ENCODE measurements around the gene MTHFD2.

The MTHFD2 gene

DNA sequence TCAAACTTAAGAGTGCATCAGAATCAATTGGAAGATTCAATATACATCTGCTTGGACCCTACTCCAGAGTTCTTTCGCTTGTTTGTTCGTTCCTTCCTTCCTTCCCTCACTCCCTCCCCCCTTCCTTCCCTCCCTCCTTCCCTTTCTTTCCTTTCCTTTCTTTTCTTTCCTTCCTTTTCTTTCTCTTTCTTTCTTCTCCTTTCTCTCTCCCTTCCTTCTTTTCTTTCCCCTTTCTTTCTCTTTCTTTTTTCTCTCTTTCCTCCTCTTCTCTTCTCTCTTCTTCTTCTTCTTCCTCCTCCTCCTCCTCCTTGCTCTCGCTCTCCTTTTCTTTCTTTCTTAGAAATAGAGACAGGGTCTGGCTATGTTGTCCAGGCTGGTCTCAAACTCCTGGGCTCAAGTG lies 45.9 kb downstream of the MTHFD2 start:
- Histone ChIP-seq H3K9me3 (ENCODE audit: control insufficient read depth, low read length) (no peaks in the 10 kb centered on the region), H3K36me3 (ENCODE audit: control insufficient read depth, insufficient read depth, low read length) (no peaks in the 10 kb centered on the region), H3K27ac (ENCODE audit: insufficient read depth, low read depth, low read length, poor library complexity, severe bottlenecking) (no peak overlapping the region), H3K4me1 (ENCODE audit: control insufficient read depth, insufficient read depth, low read length) (no peaks in the 10 kb centered on the region), H3K4me3 (ENCODE audit: insufficient read depth, low read depth, low read length) (no peak overlapping the region), H3K27me3 (ENCODE audit: control insufficient read depth, insufficient read depth, low read length, poor library complexity, severe bottlenecking) (no peaks in the 10 kb centered on the region)
- 85 to 90% methylated on average over 3 of the region's 3 CpGs for WGBS, 2 experiments

DNA sequence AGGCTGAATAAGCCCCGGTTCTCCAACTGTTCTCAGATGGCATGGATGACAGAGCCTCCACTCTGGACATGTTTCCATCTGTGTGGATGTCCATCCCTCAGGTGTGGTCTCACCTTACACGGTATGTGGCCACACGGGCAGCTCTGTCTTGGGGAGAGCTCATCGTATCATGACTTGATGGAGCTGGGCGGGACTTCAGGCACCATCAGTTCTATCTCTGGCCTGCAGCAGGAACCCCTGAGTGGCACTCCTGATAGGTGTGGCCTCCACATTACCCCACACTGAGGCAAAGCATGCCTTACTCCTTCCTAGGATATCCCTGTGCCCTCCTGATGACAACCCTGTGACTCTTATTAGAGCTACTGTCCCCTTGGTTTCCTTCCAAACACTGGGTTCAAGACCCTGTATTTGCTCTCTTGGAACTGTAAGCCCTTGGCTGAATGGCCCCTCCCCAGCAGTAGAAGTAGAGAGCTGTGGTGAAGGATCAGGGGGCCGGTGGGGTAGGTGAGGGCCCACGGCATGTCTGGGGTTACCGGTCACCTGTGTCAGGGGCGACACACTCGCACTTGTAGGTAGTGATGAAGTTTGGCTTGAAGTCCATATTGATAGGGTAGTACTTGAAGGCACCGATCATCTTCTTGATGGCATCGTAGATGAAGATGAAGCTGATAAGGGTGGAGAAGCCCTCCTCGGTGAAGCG lies 48.2 kb downstream of the MTHFD2 start:
- Histone ChIP-seq H3K4me1 (ENCODE audit: control insufficient read depth, insufficient read depth, low read length) (no peaks in the 10 kb centered on the region), H3K27ac (ENCODE audit: insufficient read depth, low read depth, low read length, poor library complexity, severe bottlenecking) (no peak overlapping the region), H3K9me3 (ENCODE audit: control insufficient read depth, low read length) (no peaks in the 10 kb centered on the region), H3K4me3 (ENCODE audit: insufficient read depth, low read depth, low read length) (no peak overlapping the region), H3K27me3 (ENCODE audit: control insufficient read depth, insufficient read depth, low read length, poor library complexity, severe bottlenecking) (no peaks in the 10 kb centered on the region), H3K36me3 (ENCODE audit: control insufficient read depth, insufficient read depth, low read length) (no peaks in the 10 kb centered on the region)
- 94 to 95% methylated on average over 14 of the region's 14 CpGs for WGBS, 2 experiments

DNA sequence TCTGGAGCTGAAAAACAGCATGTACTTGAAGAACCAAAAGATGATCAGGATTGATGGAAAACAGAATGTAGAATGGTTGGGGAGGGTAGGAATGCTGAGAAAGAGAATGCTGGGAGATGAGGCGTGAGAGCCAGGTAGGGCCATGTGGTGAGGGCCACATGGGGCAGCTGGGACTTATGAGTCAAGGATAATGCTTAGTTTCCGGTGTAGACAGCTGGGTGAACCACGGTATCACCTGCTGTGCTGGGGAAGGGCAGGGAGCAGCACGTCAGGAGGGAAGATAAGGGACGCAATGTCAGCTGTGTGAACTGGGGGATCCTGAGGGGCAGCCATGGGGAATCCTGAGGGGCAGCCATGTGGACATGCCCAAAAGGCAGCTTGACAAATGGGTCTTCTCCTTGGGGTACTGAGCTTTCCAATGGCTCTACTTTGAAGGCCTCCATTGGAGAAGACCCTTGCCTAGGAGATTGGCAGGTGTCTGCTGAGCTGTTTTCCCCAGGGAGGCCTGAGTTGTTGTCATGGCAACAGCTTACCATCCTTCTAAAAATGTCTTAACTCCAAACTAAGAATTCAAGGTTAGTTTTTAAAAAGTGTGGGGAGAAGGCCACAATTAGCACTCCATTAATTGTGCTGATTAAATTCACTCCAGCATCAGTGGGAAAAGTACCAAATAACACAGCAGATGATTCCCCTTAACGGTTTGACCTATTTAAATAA lies 51.1 kb downstream of the MTHFD2 start:
- Histone ChIP-seq H3K27ac (ENCODE audit: insufficient read depth, low read depth, low read length, poor library complexity, severe bottlenecking) (no peak overlapping the region), H3K9me3 (ENCODE audit: control insufficient read depth, low read length) (no peaks in the 10 kb centered on the region), H3K27me3 (ENCODE audit: control insufficient read depth, insufficient read depth, low read length, poor library complexity, severe bottlenecking) (no peaks in the 10 kb centered on the region), H3K36me3 (ENCODE audit: control insufficient read depth, insufficient read depth, low read length) (no peaks in the 10 kb centered on the region), H3K4me3 (ENCODE audit: insufficient read depth, low read depth, low read length) (no peak overlapping the region), H3K4me1 (ENCODE audit: control insufficient read depth, insufficient read depth, low read length) (no peaks in the 10 kb centered on the region)
- WGBS, 2 experiments, result 69 to 83% methylated on average over 5 to 6 of the region's 6 CpGs

DNA sequence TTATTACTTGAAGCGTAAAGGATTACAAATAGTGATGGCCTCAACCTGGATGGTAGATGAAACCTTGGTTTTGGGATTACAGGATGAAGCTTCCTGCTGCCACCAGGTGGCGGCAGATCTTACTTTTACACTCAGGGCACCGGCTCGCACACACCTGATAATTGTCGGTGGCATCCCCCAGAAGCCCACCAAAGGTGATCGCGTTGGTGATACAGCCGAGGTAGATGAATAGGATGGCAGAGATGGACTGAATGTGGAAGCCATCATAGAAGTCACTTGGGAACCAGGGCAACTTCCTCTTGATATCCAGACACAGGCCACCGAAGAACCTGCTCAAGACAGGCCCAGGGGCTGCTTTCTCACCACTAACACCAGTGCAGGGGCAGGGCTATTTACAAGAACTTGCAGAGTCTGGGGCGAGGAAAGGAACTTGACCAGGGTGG lies 51.8 kb downstream of the MTHFD2 start:
- 38 to 45% methylated on average over 10 of the region's 10 CpGs for WGBS, 2 experiments
- Histone ChIP-seq H3K27ac (ENCODE audit: insufficient read depth, low read depth, low read length, poor library complexity, severe bottlenecking) (no peak overlapping the region), H3K9me3 (ENCODE audit: control insufficient read depth, low read length) (no peaks in the 10 kb centered on the region), H3K4me1 (ENCODE audit: control insufficient read depth, insufficient read depth, low read length) (no peaks in the 10 kb centered on the region), H3K36me3 (ENCODE audit: control insufficient read depth, insufficient read depth, low read length) (no peaks in the 10 kb centered on the region), H3K27me3 (ENCODE audit: control insufficient read depth, insufficient read depth, low read length, poor library complexity, severe bottlenecking) (no peaks in the 10 kb centered on the region), H3K4me3 (ENCODE audit: insufficient read depth, low read depth, low read length) (no peak overlapping the region)

DNA sequence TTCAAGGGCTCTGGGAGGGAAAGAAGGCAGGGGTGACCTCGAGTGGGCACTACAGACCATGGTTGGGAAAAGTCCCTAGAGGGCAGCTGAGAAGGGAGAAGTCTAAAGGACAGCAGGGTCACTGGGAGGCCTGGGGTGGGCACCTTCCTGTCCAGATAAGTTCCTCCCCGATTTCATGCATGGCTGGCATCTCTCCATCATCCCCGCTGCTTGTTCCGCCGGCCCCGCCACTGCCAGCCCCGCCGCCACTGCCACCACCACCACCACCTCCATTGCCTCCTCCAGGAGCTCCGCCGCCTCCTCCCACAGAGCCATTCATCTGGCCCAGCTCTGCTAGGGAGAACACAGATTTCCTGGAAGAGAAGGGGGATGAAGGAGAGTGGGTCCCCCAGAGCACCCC lies 53.6 kb downstream of the MTHFD2 start:
- Histone ChIP-seq H3K27me3 (ENCODE audit: control insufficient read depth, insufficient read depth, low read length, poor library complexity, severe bottlenecking) (no peaks in the 10 kb centered on the region), H3K4me3 (ENCODE audit: insufficient read depth, low read depth, low read length) (no peak overlapping the region), H3K27ac (ENCODE audit: insufficient read depth, low read depth, low read length, poor library complexity, severe bottlenecking) (no peak overlapping the region), H3K4me1 (ENCODE audit: control insufficient read depth, insufficient read depth, low read length) (no peaks in the 10 kb centered on the region), H3K36me3 (ENCODE audit: control insufficient read depth, insufficient read depth, low read length) (no peaks in the 10 kb centered on the region), H3K9me3 (ENCODE audit: control insufficient read depth, low read length) (no peaks in the 10 kb centered on the region)
- 91 to 93% methylated on average over 8 to 10 of the region's 10 CpGs for WGBS, 2 experiments

DNA sequence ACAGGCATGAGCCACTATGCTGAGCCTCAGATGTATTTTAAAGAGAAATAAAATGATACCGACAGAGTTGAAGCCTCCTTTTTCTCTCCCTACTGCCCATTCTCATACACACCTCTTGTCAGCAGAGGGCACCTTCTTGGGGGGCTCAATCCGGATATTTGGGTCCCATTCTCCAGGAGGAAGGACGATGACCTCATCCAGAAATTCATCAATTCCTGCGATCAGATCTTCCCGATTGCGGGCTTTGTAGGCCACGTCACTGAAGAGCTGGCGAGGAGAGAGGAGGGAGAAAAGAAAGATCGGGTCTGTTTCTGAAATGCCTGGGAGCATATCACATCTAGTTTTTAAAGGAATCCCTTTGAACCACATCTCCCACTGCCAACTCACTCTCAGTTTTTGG lies 54.4 kb downstream of the MTHFD2 start:
- whole genome bisulfite sequencing, 2 experiments, result 86 to 88% methylated on average over 8 to 9 of the region's 9 CpGs
- no peaks in the 10 kb centered on the region for H3K27me3 ChIP-seq (ENCODE audit: control insufficient read depth, insufficient read depth, low read length, poor library complexity, severe bottlenecking)
- H3K36me3 ChIP-seq (ENCODE audit: control insufficient read depth, insufficient read depth, low read length), result no peaks in the 10 kb centered on the region
- H3K9me3 ChIP-seq (ENCODE audit: control insufficient read depth, low read length), result no peaks in the 10 kb centered on the region
- H3K27ac ChIP-seq (ENCODE audit: insufficient read depth, low read depth, low read length, poor library complexity, severe bottlenecking), result no peak overlapping the region
- no peaks in the 10 kb centered on the region for H3K4me1 ChIP-seq (ENCODE audit: control insufficient read depth, insufficient read depth, low read length)
- no peak overlapping the region for H3K4me3 ChIP-seq (ENCODE audit: insufficient read depth, low read depth, low read length)

DNA sequence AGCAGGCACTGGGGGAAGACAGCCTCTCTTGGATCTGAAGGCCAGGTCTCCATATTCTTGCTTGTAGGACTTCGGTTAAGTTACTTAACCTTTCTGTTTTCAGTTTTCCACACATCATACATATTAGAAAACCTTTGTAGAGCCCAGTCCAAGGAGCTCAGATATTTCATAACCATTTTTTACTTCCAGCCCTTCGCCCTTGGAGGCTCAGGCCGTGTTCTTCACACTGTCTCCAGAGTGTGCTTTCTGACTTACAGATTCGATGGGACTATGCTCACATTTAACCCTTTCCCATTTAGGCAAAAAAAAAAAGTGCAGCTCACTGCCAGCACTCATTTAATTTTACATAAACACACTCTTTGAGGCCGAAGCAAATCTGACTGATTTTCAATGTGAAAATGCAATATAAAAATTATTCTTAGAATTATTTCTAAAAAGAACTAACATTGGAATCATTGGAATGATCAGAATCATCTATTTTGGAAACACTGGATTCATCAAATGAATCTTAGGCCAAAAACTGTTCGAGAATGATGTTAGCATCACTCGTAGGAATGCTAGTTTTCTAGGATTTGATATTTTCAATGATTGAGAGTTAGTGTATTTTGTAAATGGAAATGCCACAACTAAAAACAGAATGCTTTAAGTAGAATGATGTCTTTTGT lies 55.0 kb downstream of the MTHFD2 start:
- Histone ChIP-seq H3K4me3 (ENCODE audit: insufficient read depth, low read depth, low read length) (no peak overlapping the region), H3K4me1 (ENCODE audit: control insufficient read depth, insufficient read depth, low read length) (no peaks in the 10 kb centered on the region), H3K27me3 (ENCODE audit: control insufficient read depth, insufficient read depth, low read length, poor library complexity, severe bottlenecking) (no peaks in the 10 kb centered on the region), H3K27ac (ENCODE audit: insufficient read depth, low read depth, low read length, poor library complexity, severe bottlenecking) (no peak overlapping the region), H3K36me3 (ENCODE audit: control insufficient read depth, insufficient read depth, low read length) (no peaks in the 10 kb centered on the region), H3K9me3 (ENCODE audit: control insufficient read depth, low read length) (no peaks in the 10 kb centered on the region)
- WGBS, 2 experiments, result 89 to 92% methylated on average over 6 to 7 of the region's 7 CpGs

DNA sequence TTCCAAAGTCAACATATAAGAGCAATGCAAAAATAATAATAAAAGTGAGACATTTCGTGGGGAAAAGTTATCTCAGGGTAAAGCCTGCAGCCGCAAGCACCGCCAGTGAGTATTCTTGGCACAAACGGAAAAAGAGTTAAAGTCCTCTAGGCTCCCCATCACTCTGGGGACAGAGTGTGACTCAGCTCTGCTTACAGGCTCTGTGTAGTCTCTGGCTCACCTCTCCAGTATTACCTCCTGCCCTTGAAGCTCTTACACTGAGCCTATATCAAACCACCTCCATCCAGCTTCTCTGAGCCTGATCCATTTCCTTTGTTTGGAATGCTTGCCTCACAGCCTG lies 55.5 kb downstream of the MTHFD2 start:
- no peaks in the 10 kb centered on the region for H3K9me3 ChIP-seq (ENCODE audit: control insufficient read depth, low read length)
- no peaks in the 10 kb centered on the region for H3K36me3 ChIP-seq (ENCODE audit: control insufficient read depth, insufficient read depth, low read length)
- H3K4me3 ChIP-seq (ENCODE audit: insufficient read depth, low read depth, low read length), result no peak overlapping the region
- WGBS, 2 experiments, result 90 to 94% methylated on average over 4 of the region's 4 CpGs
- H3K27ac ChIP-seq (ENCODE audit: insufficient read depth, low read depth, low read length, poor library complexity, severe bottlenecking), result no peak overlapping the region
- H3K27me3 ChIP-seq (ENCODE audit: control insufficient read depth, insufficient read depth, low read length, poor library complexity, severe bottlenecking), result no peaks in the 10 kb centered on the region
- H3K4me1 ChIP-seq (ENCODE audit: control insufficient read depth, insufficient read depth, low read length), result no peaks in the 10 kb centered on the region

DNA sequence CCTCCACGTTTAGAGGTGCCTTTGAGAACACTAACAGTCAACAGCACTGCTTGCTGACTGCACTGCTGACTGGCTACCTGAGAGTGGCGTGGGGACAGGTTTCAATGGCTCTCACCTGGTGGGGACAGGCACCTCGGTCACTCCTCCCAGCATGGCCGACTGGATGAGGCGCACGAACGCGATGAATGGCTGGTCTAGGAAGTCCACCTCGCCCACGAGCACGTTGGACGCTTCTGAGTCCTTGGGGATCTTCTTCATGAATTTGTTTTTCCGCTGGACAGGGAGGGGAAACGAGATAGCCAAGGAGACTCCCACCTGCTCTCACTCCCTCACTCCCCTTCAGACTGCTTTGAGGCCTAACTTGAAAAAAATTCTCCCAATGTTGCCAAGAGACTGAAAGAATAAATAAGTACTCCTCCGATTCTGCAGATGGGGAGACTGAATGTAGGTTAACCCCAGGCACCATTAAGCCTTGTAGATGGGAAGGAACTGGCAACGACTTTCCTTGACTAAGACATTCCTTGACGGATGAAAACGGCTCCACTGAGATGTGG lies 57.3 kb downstream of the MTHFD2 start:
- no peak overlapping the region for H3K27ac ChIP-seq (ENCODE audit: insufficient read depth, low read depth, low read length, poor library complexity, severe bottlenecking)
- H3K4me3 ChIP-seq (ENCODE audit: insufficient read depth, low read depth, low read length), result no peak overlapping the region
- no peaks in the 10 kb centered on the region for H3K36me3 ChIP-seq (ENCODE audit: control insufficient read depth, insufficient read depth, low read length)
- no peaks in the 10 kb centered on the region for H3K27me3 ChIP-seq (ENCODE audit: control insufficient read depth, insufficient read depth, low read length, poor library complexity, severe bottlenecking)
- no peaks in the 10 kb centered on the region for H3K4me1 ChIP-seq (ENCODE audit: control insufficient read depth, insufficient read depth, low read length)
- H3K9me3 ChIP-seq (ENCODE audit: control insufficient read depth, low read length), result no peaks in the 10 kb centered on the region
- 94% methylated on average over 18 of the region's 18 CpGs for WGBS, 2 experiments

DNA sequence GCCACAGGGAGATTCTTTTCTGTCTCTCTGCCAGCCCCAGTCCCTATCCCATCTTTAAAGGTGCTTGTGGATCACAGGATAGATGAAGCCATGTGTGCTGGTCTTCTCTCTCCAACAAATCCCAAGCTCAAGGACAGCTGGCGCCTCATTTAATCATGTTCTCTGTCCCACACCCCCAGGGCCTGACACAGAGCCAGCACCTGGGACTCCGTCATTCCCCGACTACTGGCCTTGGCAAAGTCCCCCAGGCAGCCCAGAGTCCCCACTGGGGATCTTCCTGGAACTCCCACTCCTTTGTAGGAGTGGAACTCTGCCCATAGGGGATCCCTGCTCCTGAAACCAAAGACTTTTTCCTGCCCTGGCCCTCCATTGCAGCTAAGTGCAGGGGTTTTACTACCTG lies 60.8 kb downstream of the MTHFD2 start:
- Histone ChIP-seq H3K4me1 (ENCODE audit: control insufficient read depth, insufficient read depth, low read length) (no peaks in the 10 kb centered on the region), H3K27me3 (ENCODE audit: control insufficient read depth, insufficient read depth, low read length, poor library complexity, severe bottlenecking) (no peaks in the 10 kb centered on the region), H3K4me3 (ENCODE audit: insufficient read depth, low read depth, low read length) (no peak overlapping the region), H3K27ac (ENCODE audit: insufficient read depth, low read depth, low read length, poor library complexity, severe bottlenecking) (no peak overlapping the region), H3K36me3 (ENCODE audit: control insufficient read depth, insufficient read depth, low read length) (no peaks in the 10 kb centered on the region), H3K9me3 (ENCODE audit: control insufficient read depth, low read length) (no peaks in the 10 kb centered on the region)
- WGBS, 2 experiments, result 92 to 95% methylated on average over 3 of the region's 3 CpGs
